Activated CD8-positive, alpha-beta memory T cell treated with anti-CD3 and anti-CD28 coated beads for 4 hours (primary cell): Measurements from ENCODE around the gene AGAP3.
A peak's percentile ranks its signal among the peaks of the same experiment; 100 is the strongest.

Experiments
- DNase-seq, 2 donors: peaks; one replicate each; pipeline ENCODE4 v3.0.0-alpha.2; 2020; ENCODE audit warnings: low read depth in 2 of 2

Gene AGAP3

DNA sequence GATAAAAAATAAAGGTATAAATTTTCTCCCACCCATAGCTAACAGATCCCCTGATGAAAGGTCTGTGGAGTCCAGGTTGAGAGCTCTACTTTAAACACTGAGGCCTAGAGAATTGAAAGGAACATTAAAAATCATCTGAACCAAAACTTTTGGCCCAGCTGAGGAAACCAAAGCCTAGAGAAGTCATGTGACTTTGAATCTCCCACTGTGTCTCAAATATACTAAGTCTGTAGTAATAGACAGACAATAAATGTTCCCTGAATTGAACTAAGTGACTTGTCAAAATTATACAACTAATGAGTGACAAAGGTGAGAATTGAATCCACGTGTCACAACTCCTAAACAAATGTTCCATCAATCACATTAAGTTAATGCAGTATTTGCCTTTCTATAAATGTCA is 75.5 kb downstream of the AGAP3 start:
- DNase-seq: no peak

DNA sequence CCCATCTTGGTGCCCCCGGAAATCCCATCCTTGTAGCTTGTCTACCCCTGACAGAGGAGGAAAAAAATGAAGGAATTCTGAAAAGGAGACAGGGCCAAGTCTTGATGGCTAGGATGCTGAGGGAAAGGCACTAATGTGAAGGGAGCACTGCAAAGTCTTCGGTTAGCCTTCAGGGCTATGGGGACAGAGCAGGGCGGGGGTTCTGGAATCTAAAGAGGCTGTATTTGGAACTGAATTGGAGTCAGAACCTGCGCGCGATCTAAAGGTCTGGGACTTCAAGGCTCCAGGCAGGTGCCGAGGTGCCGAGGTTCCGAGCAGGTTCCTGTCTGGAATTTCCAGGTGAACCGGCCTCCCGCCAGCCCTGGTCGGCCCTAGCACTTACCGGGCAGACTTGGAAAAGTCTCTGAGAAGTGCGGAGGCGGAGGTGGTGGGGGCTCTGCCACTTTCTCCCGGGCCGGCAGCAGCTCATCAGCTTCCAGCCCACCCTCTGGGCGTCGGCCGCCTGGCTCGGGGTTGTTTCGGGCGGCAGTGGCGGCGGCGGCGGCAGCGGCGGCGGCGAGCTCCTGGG is 80.4 kb downstream of the AGAP3 start:
- no peak for DNase-seq

DNA sequence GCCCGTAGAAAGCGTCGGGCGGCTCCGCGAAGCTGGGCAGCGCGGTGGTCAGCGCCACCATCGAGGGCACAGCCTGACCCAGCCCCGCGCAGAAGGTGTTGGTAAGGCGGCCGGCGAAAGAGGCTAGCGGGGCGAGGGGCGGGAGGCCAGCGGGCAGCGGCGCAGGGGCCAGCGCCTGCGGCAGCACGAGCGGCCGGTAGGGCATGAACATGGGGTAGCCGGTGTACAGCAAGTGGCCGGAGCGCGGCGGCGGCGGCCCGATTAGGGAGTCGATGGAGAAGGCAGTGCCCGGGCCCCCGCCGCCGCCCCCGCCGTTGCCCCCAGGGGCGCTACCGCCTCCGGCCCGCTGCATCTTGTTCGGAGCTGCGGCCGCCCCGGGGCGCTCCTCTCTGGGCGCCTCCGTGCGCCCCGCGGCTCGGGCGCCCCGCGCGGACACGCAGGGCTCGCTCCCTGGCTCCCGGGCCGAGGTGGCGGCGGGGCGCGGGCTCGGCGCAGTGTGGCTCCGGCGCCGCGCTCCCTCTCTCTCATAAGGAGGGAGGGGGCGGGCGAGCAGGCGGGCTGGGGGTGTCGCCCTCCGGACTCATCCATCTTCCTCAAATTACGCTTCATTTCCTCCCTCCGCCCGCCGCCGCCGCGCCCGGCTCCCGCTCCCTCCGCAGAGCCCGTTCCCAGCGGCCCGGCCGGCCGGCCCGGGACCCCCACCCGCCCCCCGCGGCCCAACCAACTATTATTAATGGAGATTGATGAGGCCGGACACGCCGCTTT is 81.1 kb downstream of the AGAP3 start, which contains the start of gene GBX1:
GBX1 (minus strand) TSS at position 498 of the 765 bp plus-strand sequence; CDS start at position 352, 146 bp downstream.
- DNase-seq: no peak

DNA sequence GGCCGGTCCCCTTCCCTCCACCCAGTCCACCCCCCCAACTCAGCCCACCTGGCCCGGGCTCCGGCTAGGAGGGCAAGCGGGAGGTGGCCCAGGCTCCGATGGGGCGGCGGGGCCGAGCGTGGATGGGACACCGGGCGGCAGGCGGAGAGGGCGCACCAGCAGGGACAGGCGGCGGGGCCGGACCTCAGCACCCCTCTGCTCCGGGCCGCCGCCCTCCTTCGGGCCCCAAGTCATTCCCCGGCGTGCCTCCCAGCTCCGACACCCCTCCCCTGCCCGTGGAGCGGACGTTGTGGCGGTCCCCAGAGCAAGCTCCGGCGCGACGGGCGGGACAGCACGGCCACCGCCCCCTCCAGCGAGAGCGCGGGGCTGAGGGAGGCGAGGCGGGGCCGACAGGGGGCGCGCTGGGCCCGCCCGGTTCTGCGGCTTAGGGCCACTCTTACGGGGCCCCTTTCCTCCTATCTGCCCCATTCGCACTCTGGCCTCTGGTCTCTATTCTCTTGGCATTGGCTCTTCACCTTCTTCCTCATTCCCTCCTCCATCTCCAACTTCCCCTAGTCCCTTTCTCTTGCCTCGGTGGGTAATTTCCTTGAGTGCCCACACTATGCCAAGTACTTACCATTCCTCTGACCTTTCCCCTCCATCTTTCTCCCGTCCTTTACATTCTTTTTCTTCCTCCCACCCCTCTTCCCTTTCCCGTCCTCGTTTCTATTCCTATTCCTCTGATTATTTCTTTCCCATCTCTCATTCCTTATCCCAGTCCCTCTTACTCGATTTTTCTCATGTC is 81.9 kb downstream of the AGAP3 start:
- peak in 1 of 2 donors; percentile 19 for DNase-seq

DNA sequence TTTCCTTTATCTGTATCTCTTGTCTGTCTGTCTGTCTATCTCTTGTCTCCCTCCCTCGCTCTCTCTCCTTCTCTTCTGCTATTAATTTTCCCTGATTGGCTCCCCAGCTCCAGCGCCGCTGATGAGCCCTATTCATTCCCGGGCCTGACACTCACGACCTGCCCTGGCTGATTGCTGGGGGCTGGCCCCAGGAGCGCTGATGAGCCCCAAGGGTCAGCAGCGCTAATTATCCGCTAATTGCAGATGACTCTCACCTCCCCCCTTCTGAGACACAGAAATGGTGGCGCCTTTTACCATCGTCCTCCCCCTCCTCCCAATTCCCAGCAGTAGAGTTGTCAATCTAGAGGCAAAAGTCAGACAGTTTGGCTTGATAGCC is 82.5 kb downstream of the AGAP3 start:
- DNase-seq: no peak

DNA sequence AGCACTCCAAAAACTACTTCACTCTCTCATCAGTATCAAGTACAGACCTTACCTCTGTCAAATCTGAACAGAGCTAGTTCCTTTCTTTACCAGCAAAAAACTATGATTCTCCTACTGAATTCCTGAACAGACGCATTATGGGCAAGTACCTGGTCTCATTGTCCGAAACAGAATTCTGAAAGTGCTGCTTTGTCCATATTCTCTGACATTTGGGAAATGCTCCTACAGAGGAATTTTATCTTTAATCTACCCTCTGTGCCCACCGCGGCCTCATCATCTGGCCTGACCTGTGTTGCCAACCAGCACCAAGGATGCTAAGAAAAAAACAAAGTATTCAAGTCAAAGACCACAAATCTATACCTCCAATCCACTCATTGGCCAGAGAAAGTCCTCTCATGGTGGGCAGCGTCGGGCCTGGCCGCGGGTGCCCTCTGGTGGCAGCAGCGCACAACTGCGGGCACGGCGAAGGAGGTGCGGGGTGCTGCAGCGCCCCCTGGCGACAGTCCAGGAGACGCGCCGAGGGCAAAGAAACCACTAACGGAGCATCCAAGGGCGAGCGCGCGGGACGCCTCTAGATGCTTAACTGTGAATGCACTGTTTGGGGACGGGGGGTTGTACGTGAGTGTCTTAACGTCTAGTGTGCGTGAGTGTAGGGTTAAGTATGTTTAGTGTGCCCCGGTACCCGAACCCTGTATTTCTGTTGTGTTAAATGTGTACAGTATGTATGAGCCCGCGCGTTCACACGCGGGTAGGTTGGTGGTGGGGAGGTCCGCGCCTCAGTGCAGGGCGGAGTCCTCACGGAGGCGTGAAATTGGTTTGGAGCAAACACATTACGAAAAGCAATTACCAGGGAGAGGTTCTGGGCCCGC is 86.2 kb downstream of the AGAP3 start:
- peak; percentile 56 to 57 for DNase-seq

DNA sequence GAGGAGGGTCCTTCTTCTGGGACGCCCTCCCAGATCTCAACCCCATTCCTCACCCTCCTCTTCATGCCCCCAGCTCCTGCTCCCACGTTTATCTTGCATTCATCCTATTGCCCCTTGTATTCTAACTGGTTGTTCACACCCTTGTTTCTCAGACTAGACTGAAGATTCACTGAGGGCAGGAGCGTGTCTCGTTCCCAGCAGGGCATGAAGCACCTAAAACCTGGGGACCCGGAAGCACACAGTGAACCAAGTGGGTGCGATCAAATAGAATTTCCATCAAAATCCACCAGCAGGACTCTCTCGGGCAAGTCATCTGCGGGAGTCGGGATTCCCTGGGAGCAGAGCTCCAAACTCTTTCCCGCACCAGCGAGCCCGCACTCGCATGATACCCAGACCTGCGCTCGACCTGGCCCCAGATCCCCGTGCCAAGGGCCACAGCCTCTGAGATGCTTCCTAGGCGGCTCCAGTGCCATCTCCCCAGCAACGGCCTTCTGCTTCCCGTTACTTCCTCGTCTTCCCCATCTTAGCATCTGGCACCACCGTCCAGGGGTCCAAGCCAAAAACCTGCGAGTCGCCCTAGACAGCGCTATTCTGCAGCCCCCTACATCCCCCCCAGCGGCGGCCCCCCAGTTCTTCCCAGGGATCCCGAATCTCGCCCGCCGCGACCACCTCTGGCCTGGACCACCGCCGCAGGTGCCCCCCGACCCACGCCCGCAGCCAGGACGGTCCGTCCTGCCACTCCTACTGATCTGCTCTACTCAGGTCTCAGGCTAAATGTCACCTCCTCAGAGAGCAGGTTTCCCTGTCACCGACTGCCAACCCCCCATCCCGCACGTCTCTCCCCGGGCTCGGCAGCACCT is 87.3 kb downstream of the AGAP3 start:
- no peak for DNase-seq

DNA sequence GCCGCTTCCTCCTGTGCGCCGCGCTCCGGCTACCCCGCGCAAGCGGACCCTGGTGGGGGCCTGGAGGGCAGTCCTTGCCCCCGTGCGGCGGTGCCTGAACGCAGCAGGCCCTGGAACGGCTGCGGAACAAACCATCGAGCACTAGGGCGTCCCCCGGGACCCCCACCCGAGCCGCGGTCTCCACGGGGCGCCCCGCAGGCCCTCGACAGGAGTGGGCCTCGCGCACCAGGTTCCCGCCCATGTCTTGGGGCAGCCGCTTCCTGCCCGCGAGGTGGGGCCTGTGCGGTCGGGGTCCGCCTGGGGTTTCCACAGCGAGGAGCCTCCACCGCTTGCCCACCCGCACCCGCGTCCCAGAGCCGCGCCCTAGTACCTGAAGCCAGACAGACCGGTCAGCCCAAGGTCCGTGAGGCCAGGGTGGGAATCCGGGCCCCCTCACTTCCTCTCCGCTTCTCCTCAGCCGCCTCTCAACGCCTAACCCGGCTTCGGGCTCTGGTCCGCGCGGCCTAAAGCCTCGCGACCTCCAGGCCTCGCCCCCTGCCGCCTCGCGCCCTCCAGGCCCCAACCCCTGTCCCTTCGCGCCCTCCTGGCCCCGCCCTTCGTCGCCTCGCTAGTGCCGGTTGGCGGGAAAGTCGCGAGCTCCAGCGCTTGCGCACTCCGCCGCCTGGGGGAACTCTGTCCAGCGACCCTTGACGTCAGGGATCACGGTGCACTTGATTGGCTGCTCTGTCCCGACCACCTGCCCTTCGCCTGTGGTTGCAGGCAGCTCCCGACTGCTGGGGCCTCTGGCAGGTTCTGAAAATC is 88.2 kb downstream of the AGAP3 start:
- no peak for DNase-seq

DNA sequence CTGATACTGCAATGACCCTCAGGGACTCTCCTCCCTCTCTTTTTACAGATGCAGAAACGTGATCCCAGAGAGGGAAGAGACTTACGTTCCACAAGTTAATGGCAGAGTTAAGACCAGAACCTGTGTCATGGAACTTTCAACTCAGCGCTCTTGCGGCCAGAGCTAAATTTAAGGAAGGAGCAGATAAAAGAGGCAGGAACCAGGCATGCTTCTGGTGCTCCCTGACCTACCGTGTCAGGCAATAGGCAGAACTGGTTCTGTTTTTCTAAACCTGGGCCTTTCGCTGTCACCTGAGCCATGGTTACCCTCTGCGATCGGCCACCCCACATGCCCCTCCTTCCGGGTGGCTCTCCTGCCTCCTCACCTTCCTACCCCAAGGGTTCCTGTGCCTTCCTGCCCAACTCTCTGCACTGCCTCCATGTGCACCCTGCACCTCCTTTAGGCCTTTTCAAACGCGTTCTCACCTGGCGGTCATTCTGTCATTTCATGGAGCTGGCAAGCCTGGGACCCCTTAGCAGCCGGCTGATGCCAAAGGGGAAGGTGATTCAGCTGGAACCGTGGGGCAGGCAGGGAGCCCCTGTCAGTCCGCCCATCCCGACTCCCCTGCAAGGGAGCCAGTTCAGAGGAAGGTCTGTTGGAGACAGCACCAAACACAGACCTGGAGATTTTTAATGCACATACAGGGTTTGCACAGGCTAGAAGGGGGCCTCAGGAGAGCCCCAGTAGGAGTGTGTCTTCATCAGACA is 88.9 kb downstream of the AGAP3 start:
- DNase-seq: no peak

DNA sequence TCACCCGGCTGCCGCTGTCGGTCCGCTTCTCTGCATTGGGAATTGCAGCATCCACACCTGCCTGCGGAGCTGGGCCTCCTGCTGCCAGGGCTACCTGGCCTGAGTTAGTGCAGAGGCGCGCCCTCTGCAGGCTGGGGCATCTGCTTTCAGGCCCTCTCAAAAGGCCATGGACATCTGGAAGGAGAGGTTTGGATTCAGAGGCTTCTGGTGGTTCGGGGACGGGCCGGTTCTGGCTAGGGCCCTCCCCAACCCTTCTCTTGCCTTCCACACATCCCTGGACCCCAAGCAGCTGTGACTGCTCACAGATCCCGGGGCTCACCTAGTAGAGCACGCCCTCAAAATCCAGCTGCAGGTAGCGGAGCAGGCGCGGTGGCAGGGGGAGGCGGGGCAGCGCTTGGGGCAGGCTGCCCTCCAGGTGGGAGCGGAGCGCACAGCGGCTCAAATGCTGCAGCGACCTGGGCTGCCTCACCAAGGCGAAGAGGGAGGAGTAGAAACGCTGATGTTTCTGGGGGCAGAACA is 89.6 kb downstream of the AGAP3 start:
- DNase-seq: no peak

DNA sequence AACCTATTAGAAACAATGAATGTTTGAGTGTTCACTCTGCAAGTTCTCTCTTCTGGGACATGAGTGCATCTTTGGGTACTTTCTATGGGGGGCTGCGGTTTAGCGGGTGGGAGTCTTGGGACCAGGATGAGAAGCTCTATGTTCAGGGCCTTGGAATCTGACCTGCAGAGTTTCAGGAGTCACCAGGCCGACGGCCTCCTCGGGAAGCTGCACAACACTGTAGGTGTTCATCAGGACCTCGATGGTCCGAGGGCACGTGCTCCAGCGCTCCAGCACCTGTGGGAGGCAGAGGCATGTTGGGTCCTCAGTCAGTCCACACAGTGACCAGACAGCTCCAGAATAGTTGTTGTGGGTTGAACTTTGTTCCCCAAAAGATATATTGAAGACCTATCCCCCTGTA is 90.1 kb downstream of the AGAP3 start:
- no peak for DNase-seq

DNA sequence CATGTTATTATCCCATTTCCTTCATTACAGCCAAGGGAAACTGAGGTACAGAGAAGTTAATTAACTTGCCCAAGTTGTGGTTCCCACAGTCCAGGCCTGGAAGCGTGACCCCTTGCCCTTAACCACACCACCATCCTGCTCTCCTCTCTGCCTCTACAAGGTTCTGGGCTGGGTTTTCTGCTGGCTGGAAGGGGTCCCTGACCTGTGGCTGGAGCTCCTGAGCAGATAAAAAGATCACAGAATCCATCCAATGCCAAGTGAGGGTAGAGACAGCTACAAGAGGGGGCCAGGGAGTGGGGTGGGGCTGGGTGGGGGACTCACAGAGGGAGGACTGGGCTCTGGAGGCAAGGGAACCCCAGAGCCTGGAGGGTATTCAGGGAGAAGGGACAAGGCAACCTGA is 91.0 kb downstream of the AGAP3 start:
- DNase-seq: no peak

DNA sequence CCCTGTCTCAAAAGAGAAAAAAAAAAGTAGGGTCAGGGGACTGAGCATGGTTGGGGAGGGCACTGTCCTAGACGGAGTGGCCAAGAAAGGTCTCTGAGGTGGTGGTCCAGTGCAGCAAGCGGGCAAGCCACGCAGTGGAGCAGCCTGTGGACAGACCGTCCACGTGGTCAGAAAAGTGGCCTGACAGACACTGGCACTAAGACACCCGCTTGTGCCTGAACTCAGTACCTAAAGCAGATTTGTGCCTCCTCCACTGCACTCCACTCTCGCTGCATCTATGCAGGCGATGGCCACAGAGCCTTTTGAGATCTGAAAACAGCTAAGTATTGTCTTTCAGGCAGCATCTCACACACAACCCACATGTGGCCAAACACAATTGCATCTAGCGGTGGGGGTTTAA is 92.0 kb downstream of the AGAP3 start:
- no peak for DNase-seq

DNA sequence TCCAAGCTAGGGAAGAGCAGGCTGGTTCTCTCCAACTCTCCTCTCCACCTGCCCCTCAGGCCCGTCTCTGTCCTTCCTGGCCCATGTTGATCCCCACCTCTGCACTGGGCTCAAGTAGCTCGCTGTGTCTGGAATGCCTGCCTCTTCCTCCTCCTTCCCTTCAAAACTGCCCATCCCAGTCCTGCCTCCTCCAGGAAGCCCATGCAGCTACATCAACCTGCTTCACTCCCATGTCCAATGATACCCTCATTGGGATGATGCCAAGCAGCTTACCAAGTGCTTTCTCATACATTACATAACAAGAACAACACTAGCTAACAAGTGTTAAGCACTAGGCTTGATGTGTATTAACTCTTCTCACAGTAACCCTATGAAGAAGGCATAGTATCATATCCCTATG is 92.6 kb downstream of the AGAP3 start:
- no peak for DNase-seq

DNA sequence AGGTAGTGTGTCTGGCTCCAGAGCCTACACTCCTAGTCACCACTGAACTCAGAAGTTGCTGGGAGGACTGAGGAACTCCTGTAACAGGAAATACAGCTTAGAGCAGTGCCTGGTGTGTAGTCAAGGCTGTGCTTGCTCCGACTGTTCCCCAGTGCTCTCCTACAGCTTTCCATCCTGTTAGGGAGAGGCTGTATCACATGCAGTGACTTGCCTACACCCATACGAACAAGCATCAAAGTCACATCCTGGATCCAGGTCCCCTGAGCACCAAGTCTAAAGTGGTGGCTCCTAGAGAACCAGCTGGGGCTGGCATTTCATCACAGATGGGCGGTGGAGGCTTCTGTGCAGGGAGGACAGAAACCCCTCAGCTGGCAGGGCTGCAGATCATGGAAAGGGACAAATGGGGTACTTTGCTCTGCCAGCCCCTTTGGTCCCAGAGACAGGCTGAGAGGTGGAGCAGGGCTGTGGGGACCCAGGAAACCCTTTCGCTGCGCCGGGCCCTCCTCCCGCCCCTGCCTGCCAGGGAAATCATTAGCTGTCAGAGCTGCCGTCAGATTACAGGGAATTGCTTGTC is 93.1 kb downstream of the AGAP3 start:
- no peak for DNase-seq

DNA sequence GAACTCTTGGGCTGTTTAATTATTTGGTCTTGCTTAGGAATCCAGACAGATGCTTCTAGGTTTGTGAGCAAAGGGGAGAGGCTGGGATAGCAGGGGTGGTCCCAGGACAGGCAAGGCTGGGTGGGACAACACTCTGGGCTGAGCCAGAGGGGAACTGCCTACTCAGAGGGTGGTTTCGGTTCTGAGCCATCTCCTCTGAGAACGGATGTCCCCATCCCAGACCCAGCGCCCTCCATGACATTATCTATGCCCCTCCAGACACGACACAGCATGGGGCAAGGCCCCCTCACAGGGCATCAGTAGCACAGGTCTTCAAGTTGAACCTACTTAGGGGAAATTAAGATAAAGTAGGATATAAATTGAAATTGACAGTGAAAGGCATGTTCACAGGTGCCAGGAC is 93.7 kb downstream of the AGAP3 start:
- no peak for DNase-seq

DNA sequence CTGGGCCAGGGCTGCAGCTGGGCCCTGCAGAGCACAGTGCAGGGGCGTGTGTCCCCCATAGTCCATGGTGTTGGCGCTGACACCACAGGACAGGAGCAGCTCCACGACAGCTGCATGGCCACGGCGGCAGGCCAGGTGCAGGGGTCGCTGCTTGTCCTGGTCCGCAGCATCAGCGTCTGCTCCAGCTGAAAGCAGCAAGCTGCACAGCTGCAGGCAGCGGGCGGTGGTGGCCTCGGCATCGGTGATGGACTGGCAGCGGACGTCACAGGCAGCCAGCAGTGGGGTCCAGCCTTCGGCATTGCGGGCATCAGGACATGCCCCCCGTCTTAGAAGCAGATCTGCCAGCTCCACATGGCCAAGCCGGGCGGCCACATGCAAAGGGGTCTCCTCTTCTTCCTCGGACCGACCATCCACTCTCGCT is 94.7 kb downstream of the AGAP3 start:
- no peak for DNase-seq

DNA sequence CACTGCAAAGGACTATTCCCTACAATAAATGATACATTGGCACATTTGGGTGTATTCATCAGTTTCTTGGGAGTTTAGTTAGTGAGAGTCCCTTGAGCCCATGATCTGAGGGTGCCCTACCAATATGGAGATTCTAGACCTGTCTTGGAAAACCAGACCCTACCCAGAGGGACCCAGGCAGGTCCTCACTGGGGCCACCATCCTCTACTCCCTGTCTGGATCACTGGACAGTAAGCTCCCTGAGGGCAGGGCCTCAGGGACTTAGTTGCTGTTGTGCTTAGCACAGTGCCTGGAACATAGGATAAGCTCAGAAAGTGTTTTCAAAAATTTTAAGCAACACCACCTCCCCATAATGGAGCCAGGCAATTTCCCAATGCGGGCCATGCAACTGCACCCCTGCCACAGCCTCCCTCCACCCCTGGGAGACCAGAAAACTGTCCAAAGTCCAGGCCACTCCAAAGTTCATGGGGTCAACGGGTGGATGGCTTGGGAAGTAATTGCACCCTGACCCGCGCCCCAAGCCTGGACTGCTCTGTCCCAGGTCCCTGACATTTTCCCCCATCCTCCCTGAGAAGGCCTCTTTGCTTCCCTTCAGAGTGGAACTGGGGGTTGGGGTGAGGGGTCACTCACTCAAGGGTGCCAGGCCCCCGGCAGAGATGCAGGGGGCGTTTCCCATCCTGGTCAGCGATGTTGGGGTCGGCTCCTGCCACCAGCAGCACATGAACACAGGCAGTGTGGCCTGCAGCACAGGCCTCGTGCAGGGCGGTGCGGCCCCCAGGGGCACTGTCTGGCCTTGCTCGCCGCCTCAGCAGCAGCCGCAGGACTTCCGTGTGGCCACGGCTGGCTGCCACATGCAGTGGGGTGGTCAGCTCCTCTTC is 99.7 kb downstream of the AGAP3 start:
- no peak for DNase-seq
